Activated CD8-positive, alpha-beta memory T cell treated with anti-CD3 and anti-CD28 coated beads, Interleukin-2, amount 10 ng/mL, durations not matched to agents 7 days and 5 days (primary cell): ENCODE data around the gene MAP2K5. TPM values are rescaled to one million over a fixed set of nuclear protein-coding genes. Genes with fewer than 3 reads are reported as not detected.

Experiments used
- ATAC-seq: fragments of 150-1000 bp; cut with Tn5 transposase; one replicate; pipeline ENCODE4 v1.10.0; 2021; ENCODE audit warnings: moderate library complexity
- CTCF ChIA-PET: fragments of 350-600 bp; sonication (Branson Sonifier 250); formaldehyde crosslinking; loops from one replicate; lab custom pipeline; 2021; ENCODE audit warnings: antibody characterized with exemption; lab: Charles Lee
- DNase-seq: peaks from one replicate; pipeline ENCODE4 v3.0.0-alpha.2; 2020
- H3K27ac Mint-ChIP-seq: one replicate; pipeline ENCODE4 v1.8.0; 2021; ENCODE audit warnings: mild to moderate bottlenecking, mixed read lengths
- H3K27me3 Mint-ChIP-seq: one replicate; pipeline ENCODE4 v1.8.0; 2021; ENCODE audit warnings: mixed read lengths
- H3K36me3 Mint-ChIP-seq: one replicate; pipeline ENCODE4 v1.8.0; 2021; ENCODE audit warnings: mild to moderate bottlenecking, mixed read lengths
- H3K4me1 Mint-ChIP-seq: one replicate; pipeline ENCODE4 v1.8.0; 2021; ENCODE audit warnings: mixed read lengths
- H3K4me3 Mint-ChIP-seq: one replicate; pipeline ENCODE4 v1.8.0; 2021; ENCODE audit warnings: mild to moderate bottlenecking, moderate library complexity, mixed read lengths
- H3K9me3 Mint-ChIP-seq: one replicate; pipeline ENCODE4 v1.8.0; 2022; ENCODE audit warnings: low read depth, mixed read lengths
- total RNA-seq, 2 experiments: library from RNA; stranded (reverse); gene quantifications; one replicate each; pipeline ENCODE4 v1.2.3, GENCODE V29; 2021

The MAP2K5 gene
- total RNA-seq, 2 experiments from 2014 or later = 15.7 to 23.5 TPM

DNA sequence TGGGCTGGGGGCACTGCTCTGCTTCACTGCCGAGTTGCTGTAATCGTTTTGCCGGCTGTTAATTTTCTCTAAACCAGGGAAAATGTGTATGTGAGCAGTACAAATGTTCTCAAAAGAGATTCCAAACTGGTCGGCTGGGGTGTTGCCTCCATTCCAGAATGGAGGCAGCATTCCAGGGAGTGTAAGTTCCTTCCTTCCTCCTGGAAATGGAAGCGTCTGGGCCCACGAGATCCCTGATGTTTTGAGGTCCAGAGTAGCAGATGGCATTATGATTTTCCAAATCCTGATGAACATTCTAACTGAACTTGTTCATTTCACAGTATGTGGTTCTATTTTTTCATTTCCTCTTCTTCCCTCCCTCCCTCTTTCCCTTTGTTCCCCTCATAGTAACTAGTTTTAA is 218.4 kb downstream of the MAP2K5 start:
- Mint-ChIP-seq H3K9me3 (no peaks in the 10 kb centered on the region), H3K27ac (no peak overlapping the region), H3K4me1 (peaks cover 40% of the 10 kb centered on the region), H3K27me3 (no peaks in the 10 kb centered on the region), H3K4me3 (no peak overlapping the region), H3K36me3 (no peaks in the 10 kb centered on the region)
- CTCF ChIA-PET = no interaction called here
- ATAC-seq = no peak
- DNase-seq = no peak

DNA sequence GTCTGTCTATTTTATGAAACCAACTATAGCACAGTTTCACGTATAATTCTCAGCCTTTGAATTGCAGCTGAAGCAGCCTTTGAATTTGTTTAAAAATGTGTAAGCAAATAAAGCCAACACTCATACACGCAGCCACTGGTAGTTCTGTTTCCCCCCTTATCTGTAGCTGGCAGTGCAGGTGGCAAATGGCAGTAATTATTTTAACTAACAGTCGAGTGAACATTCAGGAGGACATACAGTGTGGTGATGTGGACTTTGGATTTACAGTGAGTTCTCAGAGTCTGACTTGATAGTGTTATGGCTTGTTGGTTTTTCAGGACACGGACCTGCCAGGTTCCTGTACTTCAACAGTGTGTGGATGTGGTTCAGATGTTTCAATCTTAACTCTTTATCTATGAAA is 218.8 kb downstream of the MAP2K5 start:
- H3K4me3 Mint-ChIP-seq = no peak overlapping the region
- no peak overlapping the region for H3K27ac Mint-ChIP-seq
- no peak for ATAC-seq
- no peak for DNase-seq
- H3K27me3 Mint-ChIP-seq = no peaks in the 10 kb centered on the region
- H3K9me3 Mint-ChIP-seq = no peaks in the 10 kb centered on the region
- H3K4me1 Mint-ChIP-seq = peaks cover 37% of the 10 kb centered on the region
- CTCF ChIA-PET = interaction anchor here (1.5 kb wide), 1 partner anchor 13 kb away, joined by 3 read pairs; no protein-coding TSS in a partner anchor
- no peaks in the 10 kb centered on the region for H3K36me3 Mint-ChIP-seq

- peak overlapping the region; percentile 24 for H3K27ac Mint-ChIP-seq
- H3K36me3 Mint-ChIP-seq = no peaks in the 10 kb centered on the region
- no peaks in the 10 kb centered on the region for H3K27me3 Mint-ChIP-seq
- no peaks in the 10 kb centered on the region for H3K9me3 Mint-ChIP-seq
- peak; percentile 91 for ATAC-seq
- CTCF ChIA-PET = interaction anchor here (0.8 to 1.5 kb wide), 4 partner anchors 9 to 306 kb away, joined by 3 read pairs; no protein-coding TSS in a partner anchor
- peak; percentile 62 for DNase-seq
- peak overlapping the region; percentile 12 for H3K4me3 Mint-ChIP-seq
- peaks cover 37% of the 10 kb centered on the region for H3K4me1 Mint-ChIP-seq
Observed at GRCh38 chr15:67762610-67763368, 220.3 kb downstream of the MAP2K5 start.

DNA sequence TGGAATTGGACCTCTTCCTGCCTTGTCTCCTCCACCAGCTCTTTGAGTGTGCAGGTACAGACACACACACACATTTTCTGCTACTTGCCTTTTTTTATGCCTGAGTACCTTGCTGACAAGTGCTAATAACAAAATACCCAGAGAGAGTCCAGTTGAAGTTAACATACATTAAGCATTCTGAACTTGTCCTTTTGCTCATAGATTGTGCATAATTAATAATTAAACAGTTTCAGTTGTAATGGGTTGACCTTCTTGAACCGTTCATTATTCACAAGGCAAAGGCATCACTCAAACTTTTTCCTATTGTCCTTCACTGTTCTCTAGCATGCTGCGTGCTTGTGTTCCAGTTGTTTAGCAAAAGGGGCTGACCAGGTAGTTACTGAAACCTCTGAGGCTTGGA is 223.2 kb downstream of the MAP2K5 start:
- Mint-ChIP-seq H3K36me3 (no peaks in the 10 kb centered on the region), H3K9me3 (no peaks in the 10 kb centered on the region), H3K27ac (no peak overlapping the region), H3K4me3 (no peak overlapping the region), H3K27me3 (no peaks in the 10 kb centered on the region), H3K4me1 (peaks cover 20% of the 10 kb centered on the region)
- CTCF ChIA-PET = no interaction called here
- ATAC-seq = no peak
- DNase-seq = no peak

DNA sequence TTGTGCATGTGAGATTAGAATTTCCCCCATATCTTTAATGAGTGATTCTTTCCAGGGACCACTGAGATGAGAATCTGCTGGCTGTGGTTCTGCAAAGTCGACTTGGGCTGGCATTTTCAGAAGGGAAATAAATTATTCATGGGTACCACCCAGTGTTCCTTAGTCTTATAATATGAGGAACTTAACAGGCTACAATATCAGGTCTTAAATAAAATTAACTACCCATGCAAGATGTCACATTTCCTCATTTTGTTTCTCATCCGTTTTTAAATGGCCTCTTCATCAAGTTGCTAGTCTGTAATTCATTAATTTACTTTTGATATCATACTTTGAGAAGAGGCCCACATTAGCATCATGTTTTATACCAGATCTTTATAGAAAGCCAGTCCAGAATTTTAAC is 224.5 kb downstream of the MAP2K5 start:
- Mint-ChIP-seq H3K4me1 (peaks cover 15% of the 10 kb centered on the region), H3K36me3 (no peaks in the 10 kb centered on the region), H3K27me3 (no peaks in the 10 kb centered on the region), H3K4me3 (no peak overlapping the region), H3K9me3 (no peaks in the 10 kb centered on the region), H3K27ac (no peak overlapping the region)
- CTCF ChIA-PET = no interaction called here
- ATAC-seq (no peak), DNase-seq (no peak)

- no peaks in the 10 kb centered on the region for H3K36me3 Mint-ChIP-seq
- peaks cover 2% of the 10 kb centered on the region for H3K4me1 Mint-ChIP-seq
- H3K27me3 Mint-ChIP-seq = no peaks in the 10 kb centered on the region
- H3K4me3 Mint-ChIP-seq = no peak overlapping the region
- DNase-seq (no peak), ATAC-seq (no peak)
- H3K9me3 Mint-ChIP-seq = no peaks in the 10 kb centered on the region
- no peak overlapping the region for H3K27ac Mint-ChIP-seq
- CTCF ChIA-PET = no interaction called here
Observed at GRCh38 chr15:67768313-67768977, 225.9 kb downstream of the MAP2K5 start.

DNA sequence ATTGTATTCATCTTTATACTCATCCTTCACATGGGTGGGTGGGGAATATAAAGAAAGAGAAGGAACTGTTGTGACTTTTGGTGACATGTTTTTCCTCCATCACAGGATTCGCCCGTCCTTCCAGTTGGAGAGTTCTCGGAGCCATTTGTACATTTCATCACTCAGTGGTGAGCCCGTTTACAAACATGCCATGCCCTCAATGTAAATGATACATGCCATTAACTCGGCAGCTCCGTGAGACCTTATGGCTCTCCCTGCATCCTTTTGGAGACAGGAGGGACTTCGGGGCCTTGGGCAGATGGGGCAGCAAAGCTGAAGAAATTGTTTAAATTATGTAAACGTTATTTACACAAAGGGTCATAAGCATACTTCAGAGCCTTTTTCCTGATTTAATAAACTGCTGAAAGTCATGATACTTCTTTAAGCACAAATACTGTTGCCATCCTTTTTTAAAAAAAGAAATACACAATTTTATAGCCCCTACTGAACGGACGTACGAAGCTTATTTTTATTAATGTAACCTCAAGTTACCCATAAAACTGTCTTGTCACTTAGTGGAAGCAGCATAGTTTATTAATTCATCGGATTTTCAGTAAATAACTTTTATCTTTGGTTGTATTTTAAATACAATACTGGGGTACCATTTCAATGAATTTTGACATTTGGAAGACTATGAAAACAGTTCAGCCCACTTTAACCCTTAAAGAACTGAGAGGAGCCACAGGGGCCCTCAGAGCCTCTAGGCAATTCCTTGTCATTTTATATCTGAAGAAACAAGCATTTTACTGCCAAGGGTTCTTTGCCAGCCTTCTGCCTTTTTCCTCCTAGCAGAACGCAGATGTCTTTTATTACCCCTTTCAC is 227.2 kb downstream of the MAP2K5 start:
- ATAC-seq (no peak), DNase-seq (no peak)
- H3K27ac Mint-ChIP-seq = no peak overlapping the region
- H3K9me3 Mint-ChIP-seq = no peaks in the 10 kb centered on the region
- H3K4me1 Mint-ChIP-seq = no peaks in the 10 kb centered on the region
- no peaks in the 10 kb centered on the region for H3K36me3 Mint-ChIP-seq
- no peaks in the 10 kb centered on the region for H3K27me3 Mint-ChIP-seq
- CTCF ChIA-PET = no interaction called here
- no peak overlapping the region for H3K4me3 Mint-ChIP-seq

GRCh38 chr15:67770358-67770628 is 227.8 kb downstream of the MAP2K5 start:
- DNase-seq (no peak), ATAC-seq (no peak)
- no peak overlapping the region for H3K27ac Mint-ChIP-seq
- CTCF ChIA-PET = no interaction called here
- no peaks in the 10 kb centered on the region for H3K9me3 Mint-ChIP-seq
- no peaks in the 10 kb centered on the region for H3K36me3 Mint-ChIP-seq
- no peaks in the 10 kb centered on the region for H3K4me1 Mint-ChIP-seq
- no peaks in the 10 kb centered on the region for H3K27me3 Mint-ChIP-seq
- H3K4me3 Mint-ChIP-seq = no peak overlapping the region

GRCh38 chr15:67771189-67771800 is 228.8 kb downstream of the MAP2K5 start:
- H3K27me3 Mint-ChIP-seq = no peaks in the 10 kb centered on the region
- no peak overlapping the region for H3K27ac Mint-ChIP-seq
- CTCF ChIA-PET = interaction anchor here (1.0 to 1.6 kb wide), 2 partner anchors 9 kb away, joined by 3 to 4 read pairs; no protein-coding TSS in a partner anchor
- DNase-seq (no peak), ATAC-seq (no peak)
- no peaks in the 10 kb centered on the region for H3K9me3 Mint-ChIP-seq
- H3K36me3 Mint-ChIP-seq = no peaks in the 10 kb centered on the region
- no peaks in the 10 kb centered on the region for H3K4me1 Mint-ChIP-seq
- no peak overlapping the region for H3K4me3 Mint-ChIP-seq

GRCh38 chr15:67774626-67775025 is 232.1 kb downstream of the MAP2K5 start:
- no peaks in the 10 kb centered on the region for H3K27me3 Mint-ChIP-seq
- no peaks in the 10 kb centered on the region for H3K9me3 Mint-ChIP-seq
- no peaks in the 10 kb centered on the region for H3K4me1 Mint-ChIP-seq
- ATAC-seq (no peak), DNase-seq (no peak)
- CTCF ChIA-PET = no interaction called here
- H3K36me3 Mint-ChIP-seq = no peaks in the 10 kb centered on the region
- no peak overlapping the region for H3K27ac Mint-ChIP-seq
- no peak overlapping the region for H3K4me3 Mint-ChIP-seq

DNA sequence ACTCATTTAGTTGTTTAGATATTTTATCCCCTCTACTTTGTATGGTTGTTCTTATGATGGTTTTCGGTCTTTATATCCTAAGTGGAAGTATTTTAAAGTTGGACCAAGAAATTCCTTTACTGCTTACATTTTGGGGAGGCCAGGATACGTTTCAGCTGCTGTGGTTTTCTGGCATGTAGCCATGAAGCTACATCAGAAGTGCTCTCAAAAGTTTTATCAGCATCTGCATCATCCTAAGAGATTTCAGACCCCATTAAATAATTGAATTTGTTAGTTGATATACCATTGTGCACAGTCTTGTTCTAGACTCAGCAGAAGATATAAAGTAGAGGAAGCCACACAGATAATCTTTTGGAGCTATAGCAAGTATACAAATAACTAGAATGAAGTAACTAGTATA is 232.7 kb downstream of the MAP2K5 start:
- CTCF ChIA-PET = interaction anchor here (1.0 kb wide), 1 partner anchor 13 kb away, joined by 4 read pairs; no protein-coding TSS in a partner anchor
- ATAC-seq = no peak
- no peaks in the 10 kb centered on the region for H3K4me1 Mint-ChIP-seq
- H3K27me3 Mint-ChIP-seq = no peaks in the 10 kb centered on the region
- DNase-seq = no peak
- H3K36me3 Mint-ChIP-seq = no peaks in the 10 kb centered on the region
- H3K4me3 Mint-ChIP-seq = no peak overlapping the region
- H3K27ac Mint-ChIP-seq = no peak overlapping the region
- H3K9me3 Mint-ChIP-seq = no peaks in the 10 kb centered on the region

DNA sequence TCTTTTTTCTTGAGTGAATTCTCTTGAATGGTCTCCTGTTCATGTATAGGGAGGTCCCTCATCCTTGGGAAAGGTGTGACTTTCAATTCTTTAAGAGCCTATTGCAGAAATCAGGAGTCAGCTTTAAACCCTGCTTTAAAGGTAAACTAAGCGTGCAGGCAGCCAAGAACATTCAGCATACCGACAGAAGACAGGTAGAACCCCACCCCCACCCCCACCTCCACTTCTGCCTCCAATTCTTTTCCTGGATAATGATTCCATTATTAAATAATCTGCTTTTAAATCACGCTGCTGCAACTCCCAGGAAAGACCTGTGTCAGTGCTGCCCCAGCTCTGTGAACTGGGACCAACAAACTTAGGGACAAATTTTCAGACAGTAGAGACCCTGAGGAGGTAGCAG is 233.5 kb downstream of the MAP2K5 start:
- no peak overlapping the region for H3K4me3 Mint-ChIP-seq
- ATAC-seq (no peak), DNase-seq (no peak)
- CTCF ChIA-PET = interaction anchor here (1.0 kb wide), 1 partner anchor 13 kb away, joined by 4 read pairs; no protein-coding TSS in a partner anchor
- no peaks in the 10 kb centered on the region for H3K9me3 Mint-ChIP-seq
- no peaks in the 10 kb centered on the region for H3K27me3 Mint-ChIP-seq
- no peaks in the 10 kb centered on the region for H3K4me1 Mint-ChIP-seq
- H3K27ac Mint-ChIP-seq = no peak overlapping the region
- no peaks in the 10 kb centered on the region for H3K36me3 Mint-ChIP-seq

DNA sequence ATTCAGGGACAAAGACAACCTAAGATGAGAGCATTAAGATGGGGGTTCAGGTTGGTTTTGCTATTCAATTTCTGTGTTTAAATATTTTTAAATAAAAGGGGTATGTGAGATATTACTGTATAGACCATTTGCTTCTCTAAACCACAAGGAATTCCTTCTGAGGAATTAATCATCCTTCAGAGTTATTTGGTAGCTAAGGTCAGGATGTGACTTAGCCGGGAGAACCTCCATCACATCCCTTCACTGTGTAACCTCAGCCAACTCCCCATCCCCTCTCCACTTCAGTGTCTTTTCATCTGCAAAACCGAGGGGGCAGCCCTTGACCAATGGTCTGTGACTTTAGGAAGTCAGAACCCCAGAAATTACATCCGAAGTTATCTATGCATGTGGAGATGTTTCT is 234.1 kb downstream of the MAP2K5 start:
- no peak overlapping the region for H3K27ac Mint-ChIP-seq
- no peaks in the 10 kb centered on the region for H3K9me3 Mint-ChIP-seq
- ATAC-seq (no peak), DNase-seq (no peak)
- CTCF ChIA-PET = no interaction called here
- H3K4me1 Mint-ChIP-seq = no peaks in the 10 kb centered on the region
- no peaks in the 10 kb centered on the region for H3K36me3 Mint-ChIP-seq
- H3K4me3 Mint-ChIP-seq = no peak overlapping the region
- no peaks in the 10 kb centered on the region for H3K27me3 Mint-ChIP-seq
